Superior temporal gyrus (tissue), 1 donor: ENCODE results near the gene APOBEC4.
"Not testable (repeated sequence)": the region's sequence is repeated elsewhere in the genome, so short reads cannot be mapped to it uniquely, and the experiment has no call there.

Source experiments
- DNase-seq: peaks from one replicate; pipeline ENCODE4 v3.0.0-alpha.2; 2016; ENCODE audit errors: extremely low spot score

The APOBEC4 gene

GRCh38 chr1:183652547-183653461 lies at the start of gene APOBEC4:
TSS of gene APOBEC4 (minus strand) at chr1:183653316. CDS start at chr1:183648781, 4,535 bp downstream.
- peak; percentile 59 for DNase-seq

- DNase-seq: no peak
These were observed 49.7 kb upstream of the APOBEC4 start for GRCh38 chr1:183702813-183703198.

GRCh38 chr1:183702087-183702812 lies 49.1 kb upstream of the APOBEC4 start:
- DNase-seq: no peak

- no peak for DNase-seq
These were observed 46.6 kb upstream of the APOBEC4 start for GRCh38 chr1:183699616-183700160.

GRCh38 chr1:183697814-183698590 lies 44.9 kb upstream of the APOBEC4 start:
- DNase-seq: no peak

- no peak for DNase-seq
These were observed 43.9 kb upstream of the APOBEC4 start for GRCh38 chr1:183696981-183697380.

- no peak for DNase-seq
These were observed 41.6 kb upstream of the APOBEC4 start for GRCh38 chr1:183694755-183695154.

- no peak for DNase-seq
These were observed 41.0 kb upstream of the APOBEC4 start for GRCh38 chr1:183694066-183694465.

GRCh38 chr1:183693521-183693920 lies 40.4 kb upstream of the APOBEC4 start:
- DNase-seq: no peak

- DNase-seq: no peak
These were observed 36.7 kb upstream of the APOBEC4 start for GRCh38 chr1:183689762-183690204.

GRCh38 chr1:183688341-183689060 lies 35.4 kb upstream of the APOBEC4 start:
- DNase-seq: no peak

GRCh38 chr1:183687546-183688304 lies 34.6 kb upstream of the APOBEC4 start:
- no peak for DNase-seq

GRCh38 chr1:183686229-183686628 lies 33.1 kb upstream of the APOBEC4 start:
- DNase-seq: no peak

GRCh38 chr1:183685112-183685713 lies 32.1 kb upstream of the APOBEC4 start:
- peak; percentile 65 for DNase-seq

GRCh38 chr1:183679363-183679762 lies 26.2 kb upstream of the APOBEC4 start:
- DNase-seq: not testable (repeated sequence)

- no peak for DNase-seq
These were observed 25.7 kb upstream of the APOBEC4 start for GRCh38 chr1:183678819-183679218.

GRCh38 chr1:183676586-183677189 lies 23.6 kb upstream of the APOBEC4 start:
- DNase-seq: no peak

GRCh38 chr1:183675883-183676585 lies 22.9 kb upstream of the APOBEC4 start:
- no peak for DNase-seq

- DNase-seq: no peak
These were observed 22.3 kb upstream of the APOBEC4 start for GRCh38 chr1:183675381-183675780.
